NCI-H82 (cell line): ENCODE measurements around the gene GPR161.
A peak's percentile ranks its signal among the peaks of the same experiment; 100 is the strongest.

Experiments
- DNase-seq: peaks from one replicate; lab custom pipeline; 2025; lab: John Stamatoyannopoulos, UW

Gene GPR161

GRCh38 chr1:168146626-168147025 is 9.9 kb upstream of the GPR161 start:
- DNase-seq: no peak

GRCh38 chr1:168146160-168146539 is 9.4 kb upstream of the GPR161 start:
- no peak for DNase-seq

GRCh38 chr1:168145184-168146159 is 8.7 kb upstream of the GPR161 start:
- peak; percentile 93 for DNase-seq

GRCh38 chr1:168141871-168142385 is 5.2 kb upstream of the GPR161 start:
- DNase-seq: peak; percentile 45

- no peak for DNase-seq
Measured at GRCh38 chr1:168139070-168139469, 2.3 kb upstream of the GPR161 start.

- DNase-seq: no peak
Measured at GRCh38 chr1:168138134-168138533, 1.4 kb upstream of the GPR161 start.

GRCh38 chr1:168137515-168137821 is 738 bp upstream of the GPR161 start:
- no peak for DNase-seq

GRCh38 chr1:168135921-168136708 is 615 bp downstream of the GPR161 start:
- peak; percentile 63 for DNase-seq

GRCh38 chr1:168135116-168135920 is 1.4 kb downstream of the GPR161 start:
- DNase-seq: peak; percentile 53

GRCh38 chr1:168134642-168135041 is 2.1 kb downstream of the GPR161 start:
- DNase-seq: no peak

GRCh38 chr1:168134132-168134531 is 2.6 kb downstream of the GPR161 start:
- no peak for DNase-seq

GRCh38 chr1:168129933-168130332 is 6.8 kb downstream of the GPR161 start:
- DNase-seq: no peak

- DNase-seq: no peak
Measured at GRCh38 chr1:168127503-168127902, 9.2 kb downstream of the GPR161 start.

GRCh38 chr1:168125051-168125450 is 11.7 kb downstream of the GPR161 start:
- no peak for DNase-seq

GRCh38 chr1:168121401-168122011 is 15.2 kb downstream of the GPR161 start:
- no peak for DNase-seq

GRCh38 chr1:168119750-168120149 is 17.0 kb downstream of the GPR161 start:
- no peak for DNase-seq

GRCh38 chr1:168116327-168116799 is 20.4 kb downstream of the GPR161 start:
- no peak for DNase-seq

- DNase-seq: peak; percentile 20
Measured at GRCh38 chr1:168114845-168115244, 21.9 kb downstream of the GPR161 start.

GRCh38 chr1:168112673-168113305 is 23.9 kb downstream of the GPR161 start:
- peak; percentile 42 for DNase-seq

- peak; percentile 63 for DNase-seq
Measured at GRCh38 chr1:168110896-168111545, 25.7 kb downstream of the GPR161 start.
